Spleen (tissue), 11 donors: ENCODE results near the gene PSMF1. TPM values are rescaled to one million over a fixed set of nuclear protein-coding genes. Genes with fewer than 3 reads are reported as not detected.

Source experiments
- DNase-seq: peaks from one replicate; pipeline ENCODE4 v3.0.0-alpha.2; 2020
- H3K27ac ChIP-seq, 8 donors: fragments of 200-600 bp; sonication (generic) in 7 of 8; 1 replicate in 4 of 8; 2 replicates in 4 of 8; pipeline versions ENCODE4 v1.5.0 to v1.8.0; 2016 to 2021; ENCODE audit warnings: inconsistent platforms in 4 of 8, mild to moderate bottlenecking in 4 of 8, moderate library complexity in 1 of 8
- H3K27me3 ChIP-seq, 7 donors: fragments of 200-600 bp; sonication (generic) in 6 of 7; replicated peaks in 1 of 7; 1 replicate in 4 of 7; 2 replicates in 3 of 7; pipeline versions ENCODE4 v1.5.0 to v1.8.0; 2016 to 2021; ENCODE audit warnings: inconsistent platforms in 3 of 7, mild to moderate bottlenecking in 1 of 7
- H3K36me3 ChIP-seq, 6 donors: fragments of 200-600 bp; sonication (generic) in 5 of 6; 1 replicate in 4 of 6; 2 replicates in 2 of 6; pipeline versions ENCODE4 v1.5.0 to v1.8.0; 2016 to 2021; ENCODE audit warnings: inconsistent platforms in 2 of 6
- H3K4me1 ChIP-seq, 6 donors: fragments of 200-600 bp; sonication (generic) in 5 of 6; 1 replicate in 3 of 6; 2 replicates in 3 of 6; pipeline versions ENCODE4 v1.5.0 to v1.8.0; 2016 to 2021; ENCODE audit warnings: inconsistent platforms in 3 of 6
- H3K4me3 ChIP-seq, 8 donors: fragments of 200-600 bp; sonication (generic) in 7 of 8; 1 replicate in 4 of 8; 2 replicates in 4 of 8; pipeline versions ENCODE4 v1.5.0 to v1.8.0; 2016 to 2021; ENCODE audit warnings: inconsistent platforms in 4 of 8, mild to moderate bottlenecking in 4 of 8, moderate library complexity in 2 of 8
- H3K9me3 ChIP-seq, 8 donors: fragments of 200-600 bp; sonication (generic) in 7 of 8; 1 replicate in 4 of 8; 2 replicates in 4 of 8; pipeline versions ENCODE4 v1.5.0 to v1.8.0; 2016 to 2021; ENCODE audit warnings: inconsistent platforms in 4 of 8
- POLR2A ChIP-seq, 3 donors: fragments of 450-650 bp; IDR thresholded peaks; one replicate each; pipeline ENCODE4 v1.5.1; 2017; ENCODE audit warnings: antibody characterized with exemption in 3 of 3, mild to moderate bottlenecking in 1 of 3
- POLR2AphosphoS5 ChIP-seq, 3 donors: sonication (generic); formaldehyde crosslinking; IDR thresholded peaks; one replicate each; pipeline ENCODE4 v1.5.1; 2017; ENCODE audit warnings: antibody characterized with exemption in 3 of 3
- WGBS, 5 donors: extraction: QIAGEN DNeasy Blood & Tissue Kit in 3 of 5; methylation state at CpG; one replicate each; pipeline versions ENCODE4 v1.1.5 to v1.1.7; 2013 to 2018; 5-methylcytosine and 5-hydroxymethylcytosine counted together
- intact Hi-C: fragments of 100-400 bp; cut with DNase I; formaldehyde crosslinking; loops from one replicate; pipeline ENCODE4 v1.15.0; 2023; ENCODE audit warnings: low total_unique reads
- polyA plus RNA-seq, 3 donors: library from polyadenylated mRNA; stranded (reverse); fragments of 200-250 nt; gene quantifications; one replicate each; pipeline ENCODE4 v1.2.1, GENCODE V29; 2013
- total RNA-seq, 7 donors: library from RNA; depleted of rRNA in 3 of 7; stranded (reverse); fragments of >200 nt in 3 of 7; fragmentation: NEBNext Ultra II Directional in 4 of 7; extraction: Animal tissue kit (Norgen Biotek cat#: 25700) in 4 of 7; gene quantifications; one replicate each; pipeline versions ENCODE4 v1.1.0 to v1.2.1, GENCODE V29; 2016 to 2021
- TF ChIP-seq, protein P1 (sequence below), 11 experiments: fragments of 200-600 bp in 7 of 11; fragments of 450-650 bp in 4 of 11; sonication (generic) in 4 of 11; IDR thresholded peaks in 8 of 11; conservative IDR thresholded peaks in 3 of 11; 1 replicate in 7 of 11; 2 replicates in 4 of 11; pipeline versions ENCODE4 v1.4.0 to v1.8.0; 2016 to 2021; ENCODE audit warnings: antibody characterized with exemption in 11 of 11, inconsistent platforms in 4 of 11, mild to moderate bottlenecking in 1 of 11
- donor health status: healthy with polysubstance abuse.
- donor health status: DM: no; HTN: no; CAD: no; lungs with moderate emphysema.
- donor health status: DM: no; HTN: no; CAD: no.
- donor health status: Bipolar disorder and iron deficiency.
- donor health status: healthy.
- donor health status: DM: no; HTN: no; CAD: no.
- donor health status: DM: yes; HTN: yes; CAD: no.

The PSMF1 gene
- total and polyA plus RNA-seq, 10 donors: 25.7 to 169 (median 112) TPM

DNA sequence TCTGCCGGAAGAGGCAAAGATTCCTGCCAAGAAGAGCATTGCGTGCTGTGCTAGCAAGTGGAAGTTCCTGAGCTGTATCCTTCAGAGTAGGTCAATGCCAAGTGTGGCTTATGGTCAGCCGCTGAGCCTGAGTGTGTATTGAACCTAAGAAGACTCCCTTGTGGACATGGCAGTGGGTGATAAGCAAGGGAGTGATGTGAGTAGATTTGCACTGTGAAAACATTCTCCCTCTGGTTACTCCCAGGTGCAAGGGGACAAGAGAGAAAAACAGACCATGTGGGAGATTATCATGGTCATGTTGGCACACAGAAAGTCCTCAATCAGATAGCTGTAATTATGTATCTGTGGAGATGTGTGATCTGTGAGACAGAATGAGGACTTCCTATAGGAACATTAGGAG, 72.4 kb downstream of the PSMF1 start:
- Histone ChIP-seq H3K27ac (no peak overlapping the region), H3K4me3 (no peak overlapping the region), H3K9me3 (no peaks in the 10 kb centered on the region), H3K4me1 (peaks cover 0 to 8% (median 3%) of the 10 kb centered on the region in 6 donors), H3K27me3 (peaks cover 0 to 19% (median 4%) of the 10 kb centered on the region in 7 donors), H3K36me3 (no peaks in the 10 kb centered on the region)
- 70 to 90% (median 86%) methylated on average over 3 of the region's 3 CpGs for WGBS, 5 donors
- no peak for TF ChIP-seq POLR2AphosphoS5 (IDR thresholded peaks at IDR 0.05)
- TF ChIP-seq, protein P1, sequence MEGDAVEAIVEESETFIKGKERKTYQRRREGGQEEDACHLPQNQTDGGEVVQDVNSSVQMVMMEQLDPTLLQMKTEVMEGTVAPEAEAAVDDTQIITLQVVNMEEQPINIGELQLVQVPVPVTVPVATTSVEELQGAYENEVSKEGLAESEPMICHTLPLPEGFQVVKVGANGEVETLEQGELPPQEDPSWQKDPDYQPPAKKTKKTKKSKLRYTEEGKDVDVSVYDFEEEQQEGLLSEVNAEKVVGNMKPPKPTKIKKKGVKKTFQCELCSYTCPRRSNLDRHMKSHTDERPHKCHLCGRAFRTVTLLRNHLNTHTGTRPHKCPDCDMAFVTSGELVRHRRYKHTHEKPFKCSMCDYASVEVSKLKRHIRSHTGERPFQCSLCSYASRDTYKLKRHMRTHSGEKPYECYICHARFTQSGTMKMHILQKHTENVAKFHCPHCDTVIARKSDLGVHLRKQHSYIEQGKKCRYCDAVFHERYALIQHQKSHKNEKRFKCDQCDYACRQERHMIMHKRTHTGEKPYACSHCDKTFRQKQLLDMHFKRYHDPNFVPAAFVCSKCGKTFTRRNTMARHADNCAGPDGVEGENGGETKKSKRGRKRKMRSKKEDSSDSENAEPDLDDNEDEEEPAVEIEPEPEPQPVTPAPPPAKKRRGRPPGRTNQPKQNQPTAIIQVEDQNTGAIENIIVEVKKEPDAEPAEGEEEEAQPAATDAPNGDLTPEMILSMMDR (IDR thresholded peaks at IDR 0.05 in 8 of 11, conservative IDR thresholded peaks at IDR 0.05 in 3 of 11): no peak
- intact Hi-C loops: no loop called here
- DNase-seq: no peak

DNA sequence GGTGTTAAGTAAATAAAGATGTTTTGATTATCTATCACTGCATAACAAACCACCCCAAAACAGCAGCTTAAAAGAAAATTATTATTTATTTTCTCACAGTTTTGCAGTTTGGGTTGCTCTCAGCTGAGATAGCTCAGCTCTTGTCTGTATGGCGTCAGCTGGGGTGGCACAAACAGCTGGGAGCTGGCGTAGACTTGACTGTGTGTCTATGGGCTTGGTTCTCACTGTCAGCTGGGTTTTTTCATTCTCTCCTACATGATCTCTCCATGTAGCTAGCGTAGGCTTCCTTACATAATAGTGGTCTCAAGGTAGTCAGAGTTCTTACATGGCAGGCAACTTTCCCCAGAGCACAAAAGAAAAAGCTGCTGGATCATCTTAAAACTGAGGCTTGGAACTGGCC, 72.9 kb downstream of the PSMF1 start:
- H3K9me3 ChIP-seq: no peaks in the 10 kb centered on the region
- H3K4me3 ChIP-seq: no peak overlapping the region
- intact Hi-C loops: no loop called here
- no peaks in the 10 kb centered on the region for H3K36me3 ChIP-seq
- peaks cover 0 to 15% (median 4%) of the 10 kb centered on the region in 7 donors for H3K27me3 ChIP-seq
- 81 to 89% (median 88%) methylated on average over 3 of the region's 3 CpGs for WGBS, 5 donors
- H3K4me1 ChIP-seq: peaks cover 0 to 6% (median 0%) of the 10 kb centered on the region in 6 donors
- DNase-seq: no peak
- no peak overlapping the region for H3K27ac ChIP-seq
- TF ChIP-seq, protein P1 (IDR thresholded peaks at IDR 0.05 in 8 of 11, conservative IDR thresholded peaks at IDR 0.05 in 3 of 11): no peak

DNA sequence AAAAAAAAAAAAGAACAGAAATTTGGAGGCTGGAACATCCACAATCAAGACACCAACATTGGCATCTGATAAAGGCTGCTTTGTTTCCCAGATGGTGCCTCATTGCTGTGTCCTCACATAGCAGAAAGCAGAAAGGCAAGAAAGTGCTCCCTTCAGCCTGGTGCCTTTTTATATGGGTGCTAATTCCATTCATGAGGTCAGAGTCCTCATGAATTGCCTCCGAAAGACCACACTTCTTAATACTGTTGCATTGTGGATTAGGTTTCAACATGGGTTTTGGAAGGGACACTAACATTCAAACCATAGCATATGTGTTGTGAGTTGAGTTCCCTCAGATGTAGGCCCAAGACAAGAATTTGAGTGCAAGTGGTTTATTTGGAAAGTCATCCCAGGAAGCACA, 76.8 kb downstream of the PSMF1 start:
- H3K4me3 ChIP-seq: no peak overlapping the region
- no peaks in the 10 kb centered on the region for H3K36me3 ChIP-seq
- no peaks in the 10 kb centered on the region for H3K4me1 ChIP-seq
- DNase-seq: no peak
- H3K9me3 ChIP-seq: peaks cover 0 to 4% (median 0%) of the 10 kb centered on the region in 8 donors
- H3K27ac ChIP-seq: no peak overlapping the region
- intact Hi-C loops: no loop called here
- 91 to 100% (median 95%) methylated on average over 1 of the region's 1 CpG for WGBS, 5 donors
- TF ChIP-seq POLR2AphosphoS5 (IDR thresholded peaks at IDR 0.05): no peak
- TF ChIP-seq POLR2A (IDR thresholded peaks at IDR 0.05): no peak
- TF ChIP-seq, protein P1 (IDR thresholded peaks at IDR 0.05 in 8 of 11, conservative IDR thresholded peaks at IDR 0.05 in 3 of 11): no peak
- no peaks in the 10 kb centered on the region for H3K27me3 ChIP-seq

DNA sequence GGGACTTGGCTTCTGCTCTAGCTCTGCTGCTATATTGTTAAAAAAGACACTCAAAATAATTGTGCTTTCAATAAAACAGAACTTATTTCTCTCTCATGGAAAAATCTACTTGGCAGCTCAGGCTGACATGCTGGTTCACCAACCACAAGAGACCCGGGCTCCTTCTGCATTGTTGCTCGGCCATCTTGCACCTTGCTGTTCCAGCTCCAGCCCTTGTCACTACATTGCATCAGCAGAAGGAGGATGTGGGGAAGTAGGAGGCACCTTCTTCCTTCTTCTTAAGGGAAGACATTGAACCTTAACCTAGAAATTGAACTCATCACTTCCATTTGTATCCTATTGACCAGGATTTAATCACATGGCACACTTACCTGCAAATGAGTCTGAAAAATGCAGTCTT, 78.2 kb downstream of the PSMF1 start:
- 70 to 94% (median 90%) methylated on average over 2 of the region's 2 CpGs for WGBS, 5 donors
- no peak for TF ChIP-seq POLR2A (IDR thresholded peaks at IDR 0.05)
- TF ChIP-seq, protein P1 (IDR thresholded peaks at IDR 0.05 in 8 of 11, conservative IDR thresholded peaks at IDR 0.05 in 3 of 11): no peak
- TF ChIP-seq POLR2AphosphoS5 (IDR thresholded peaks at IDR 0.05): no peak
- Histone ChIP-seq H3K4me1 (no peaks in the 10 kb centered on the region), H3K36me3 (no peaks in the 10 kb centered on the region), H3K4me3 (no peak overlapping the region), H3K27ac (no peak overlapping the region), H3K9me3 (peaks cover 0 to 4% (median 0%) of the 10 kb centered on the region in 8 donors), H3K27me3 (no peaks in the 10 kb centered on the region)
- intact Hi-C loops: no loop called here
- DNase-seq: no peak
